GM12865 (cell line): ENCODE data around the gene DOK1.

Experiments used
- DNase-seq: peaks from one replicate; pipeline ENCODE4 v3.0.0; 2010; ENCODE audit warnings: low read depth
- H3K4me3 ChIP-seq: 2 replicates; pipeline ENCODE4 v1.5.1; 2011; ENCODE audit warnings: mild to moderate bottlenecking, low read depth, low read length, control low read depth
- CTCF ChIP-seq: IDR thresholded peaks from 2 replicates; pipeline ENCODE4 v1.5.1; 2011; ENCODE audit warnings: low read length, control low read depth, low read depth, inconsistent platforms; ENCODE audit not compliant: insufficient read depth; ENCODE audit errors: missing control alignments

The DOK1 gene

GRCh38 chr2:74553892-74554819, at the start of gene DOK1, which contains the start of gene LOXL3:
DOK1 (plus strand) TSS chr2:74554720; CDS start chr2:74554755, 35 bp downstream.
LOXL3 (minus strand) TSS chr2:74553942; CDS start chr2:74552634, 1,308 bp downstream.
- no peak for TF ChIP-seq CTCF
- peak; percentile 89 for DNase-seq
- peak within 1 kb of the TSS; percentile 98 for H3K4me3 ChIP-seq

GRCh38 chr2:74505448-74506246, 48.9 kb upstream of the DOK1 start:
- TF ChIP-seq CTCF: no peak
- no peak for DNase-seq
- no peak overlapping the region for H3K4me3 ChIP-seq

GRCh38 chr2:74507145-74507925, 47.2 kb upstream of the DOK1 start, which contains the start of gene PCGF1:
PCGF1 (minus strand) TSS chr2:74507695; CDS start chr2:74507668, 27 bp downstream.
- TF ChIP-seq CTCF: peak; percentile 73
- DNase-seq: peak; percentile 98
- peak within 1 kb of the TSS; percentile 69 for H3K4me3 ChIP-seq

GRCh38 chr2:74507926-74508520, 46.5 kb upstream of the DOK1 start:
- no peak for TF ChIP-seq CTCF
- DNase-seq: peak; percentile 39

GRCh38 chr2:74510272-74510671, 44.2 kb upstream of the DOK1 start:
- TF ChIP-seq CTCF: no peak
- no peak for DNase-seq
- no peak overlapping the region for H3K4me3 ChIP-seq

More at GRCh38 chr2:74507926-74508520, 46.5 kb upstream of the DOK1 start:
- peak overlapping the region; percentile 69 for H3K4me3 ChIP-seq
